GM18505 (cell line): ENCODE data around the gene IL18BP.
A peak's percentile ranks its signal among the peaks of the same experiment; 100 is the strongest.

Experiments used
- ATAC-seq: cut with Tn5 transposase; IDR thresholded peaks from one replicate; pipeline ENCODE4 v1.9.1; 2021; ENCODE audit not compliant: unreplicated experiment
- POLR2A ChIP-seq: IDR thresholded peaks from 4 replicates; pipeline ENCODE4 v1.6.1; 2011; ENCODE audit warnings: borderline replicate concordance; ENCODE audit not compliant: insufficient read depth, insufficient read length; ENCODE audit errors: extremely low read depth

IL18BP gene

GRCh38 chr11:71998649-71999310 is at the start of gene IL18BP:
Gene IL18BP, plus strand, starts transcription at chr11:71998909. Its CDS starts 1,076 bp downstream, at chr11:71999985.
- no peak for ATAC-seq
- TF ChIP-seq POLR2A, result no peak

GRCh38 chr11:71949034-71949433 is 49.7 kb upstream of the IL18BP start:
- no peak for ATAC-seq
- no peak for TF ChIP-seq POLR2A

- ATAC-seq, result no peak
- no peak for TF ChIP-seq POLR2A
Measured at GRCh38 chr11:71951741-71952310, 46.9 kb upstream of the IL18BP start.

GRCh38 chr11:71955898-71956456 is 42.7 kb upstream of the IL18BP start:
- ATAC-seq, result no peak
- TF ChIP-seq POLR2A, result no peak

- ATAC-seq, result no peak
- no peak for TF ChIP-seq POLR2A
Measured at GRCh38 chr11:71962428-71963038, 36.2 kb upstream of the IL18BP start.

- no peak for ATAC-seq
- TF ChIP-seq POLR2A, result no peak
Measured at GRCh38 chr11:71963468-71963867, 35.2 kb upstream of the IL18BP start.

GRCh38 chr11:71964641-71965040 is 34.1 kb upstream of the IL18BP start:
- ATAC-seq, result no peak

GRCh38 chr11:71971680-71972079 is 27.0 kb upstream of the IL18BP start:
- TF ChIP-seq POLR2A, result no peak
- no peak for ATAC-seq

More at GRCh38 chr11:71964641-71965040, 34.1 kb upstream of the IL18BP start:
- no peak for TF ChIP-seq POLR2A

GRCh38 chr11:71976551-71976950 is 22.2 kb upstream of the IL18BP start:
- ATAC-seq, result no peak
- TF ChIP-seq POLR2A, result no peak

GRCh38 chr11:71977090-71977489 is 21.6 kb upstream of the IL18BP start:
- no peak for ATAC-seq

GRCh38 chr11:71977743-71978418 is 20.8 kb upstream of the IL18BP start:
- no peak for TF ChIP-seq POLR2A
- ATAC-seq, result peak; percentile 64

More at GRCh38 chr11:71977090-71977489, 21.6 kb upstream of the IL18BP start:
- no peak for TF ChIP-seq POLR2A

GRCh38 chr11:71979094-71979493 is 19.6 kb upstream of the IL18BP start:
- no peak for ATAC-seq
- no peak for TF ChIP-seq POLR2A

- ATAC-seq, result no peak
Measured at GRCh38 chr11:71979602-71980001, 19.1 kb upstream of the IL18BP start.

More at GRCh38 chr11:71979602-71980001, 19.1 kb upstream of the IL18BP start:
- no peak for TF ChIP-seq POLR2A
